Heart right ventricle (tissue), 16 donors: ENCODE measurements around the gene KIF2C. TPM values are rescaled to one million over a fixed set of nuclear protein-coding genes. Genes with fewer than 3 reads are reported as not detected.

Experiments
- ATAC-seq, 8 donors: fragments of 200-7000 bp; cut with Tn5 transposase; one replicate each; pipeline ENCODE4 v1.9.1; 2020; ENCODE audit warnings: mild to moderate bottlenecking in 8 of 8, moderate library complexity in 8 of 8, moderate number of reproducible peaks in 1 of 8
- DNase-seq, 2 donors: peaks; one replicate each; pipeline ENCODE4 v3.0.0-alpha.2; 2020
- H3K27ac ChIP-seq, 10 donors: fragments of 200-600 bp; sonication (generic) in 2 of 10; one replicate each; pipeline versions ENCODE4 v1.5.0 to v1.8.0; 2020 to 2022; ENCODE audit warnings: mild to moderate bottlenecking in 3 of 10
- H3K27me3 ChIP-seq, 7 donors: fragments of 200-600 bp; one replicate each; pipeline ENCODE4 v1.8.0; 2021 to 2022; ENCODE audit warnings: mild to moderate bottlenecking in 2 of 7
- H3K36me3 ChIP-seq, 9 donors: fragments of 200-600 bp; sonication (generic) in 1 of 9; one replicate each; pipeline versions ENCODE4 v1.5.0 to v1.8.0; 2020 to 2022; ENCODE audit warnings: mild to moderate bottlenecking in 2 of 9
- H3K4me1 ChIP-seq, 9 donors: fragments of 200-600 bp; sonication (generic) in 1 of 9; one replicate each; pipeline versions ENCODE4 v1.5.0 to v1.8.0; 2020 to 2022; ENCODE audit warnings: mild to moderate bottlenecking in 4 of 9
- H3K4me3 ChIP-seq, 10 donors: fragments of 200-600 bp; sonication (generic) in 2 of 10; one replicate each; pipeline versions ENCODE4 v1.5.0 to v1.8.0; 2020 to 2022; ENCODE audit warnings: mild to moderate bottlenecking in 7 of 10, moderate library complexity in 2 of 10
- H3K9me3 ChIP-seq, 11 donors: fragments of 200-600 bp in 10 of 11; sonication (generic) in 2 of 11; one replicate each; pipeline versions ENCODE4 v1.5.0 to v1.8.0; 2013 to 2022; ENCODE audit warnings: mild to moderate bottlenecking in 2 of 11, control low read depth in 1 of 11, moderate library complexity in 1 of 11
- CTCF ChIP-seq, 9 donors: fragments of 200-600 bp; sonication (generic) in 2 of 9; IDR thresholded peaks; one replicate each; pipeline versions ENCODE4 v1.5.0 to v1.8.0; 2021 to 2022; ENCODE audit warnings: antibody characterized with exemption in 9 of 9, mild to moderate bottlenecking in 5 of 9, moderate library complexity in 1 of 9
- WGBS, 2 donors: extraction: QIAGEN DNeasy Blood & Tissue Kit; methylation state at CpG; one replicate each; pipeline ENCODE4 v1.1.7; 2013; ENCODE audit warnings: inconsistent platforms in 1 of 2; 5-methylcytosine and 5-hydroxymethylcytosine counted together
- intact Hi-C, 10 donors: fragments of 100-400 bp; cut with DNase I; formaldehyde crosslinking; loops; one replicate each; pipeline versions ENCODE4 v1.11.1 to v1.14.2; 2022
- polyA plus RNA-seq, 2 donors: library from polyadenylated mRNA; stranded (reverse); fragments of 200-250 nt; gene quantifications; one replicate each; pipeline ENCODE4 v1.2.3, GENCODE V29; 2013
- total RNA-seq, 10 donors: library from RNA; stranded (reverse); fragmentation: NEBNext Ultra II Directional in 3 of 10; extraction: Animal tissue kit (Norgen Biotek cat#: 25700) in 3 of 10; gene quantifications; one replicate each; pipeline versions ENCODE4 v1.2.1 to v1.2.4, GENCODE V29; 2021 to 2023
- donor health status: Arrhythmogenic right ventricular cardiomyopathy.
- donor health status: ischemic (EF 13 %, LVEDD 7.1; RV severe dilation, severe dysfunction).
- donor health status: healthy with polysubstance abuse.
- donor health status: DM: no; HTN: yes; CAD: no.
- donor health status: DM: no; HTN: no; CAD: no.
- donor health status: ischemic (EF 25% LVEDD 6.9; RV normal size, moderate dysfunction).
- donor health status: ischemic (EF 25% LVEDD 5.7; RV mildly dilated, moderate dysfunction).
- donor health status: healthy.
- donor health status: DM: yes; HTN: yes; CAD: no.
- donor health status: Ischemic cardiomyopathy.
- donor health status: ischemic (EF 35%, LVEDD 5.7; RV mildly dilated, moderate dysfunction).
- donor health status: nonischemic (EF 11% LVEDD 7.7; RV severe dilation, severe dysfunction).
- donor health status: DM: yes; HTN: yes; CAD: no.
- donor health status: PGD.
- donor health status: ischemic (EF 29% LVEDD 5.4; RV normal size, mild dysfunction).
- donor health status: nonischemic (EF 23%, LVEDD 6.1; RV moderate dilation, normal function).

KIF2C gene
- total and polyA plus RNA-seq, 12 donors = 0.22 to 3.7 (median 1.2) TPM

- H3K4me1 ChIP-seq = peaks cover 2 to 48% (median 34%) of the 10 kb centered on the region in 9 donors
- 94 to 96% methylated on average over 6 of the region's 6 CpGs for WGBS, 2 donors
- intact Hi-C loops = loop anchor here in 2 of 10 donors (5.0 kb wide), 2 partner anchors 42 to 233 kb away; partner anchors contain the start of genes HECTD3 (in 1 of the 2), KIF2C (in 1 of the 2) and UROD (in 1 of the 2)
- DNase-seq (no peak), ATAC-seq (no peak)
- no peak overlapping the region for H3K27ac ChIP-seq
- TF ChIP-seq CTCF (IDR thresholded peaks at IDR 0.05) = no peak
- no peak overlapping the region for H3K4me3 ChIP-seq
- no peaks in the 10 kb centered on the region for H3K9me3 ChIP-seq
- H3K27me3 ChIP-seq = no peaks in the 10 kb centered on the region
- peaks cover 0 to 59% (median 24%) of the 10 kb centered on the region in 9 donors for H3K36me3 ChIP-seq
These were observed 39.3 kb downstream of the KIF2C start for GRCh38 chr1:44778705-44779576.

GRCh38 chr1:44780583-44781121 is 41.0 kb downstream of the KIF2C start:
- H3K27ac ChIP-seq = no peak overlapping the region
- no peak for DNase-seq
- peaks cover 2 to 55% (median 43%) of the 10 kb centered on the region in 9 donors for H3K4me1 ChIP-seq
- no peak for ATAC-seq
- WGBS, 2 donors = 94 to 95% methylated on average over 14 of the region's 14 CpGs
- no peaks in the 10 kb centered on the region for H3K9me3 ChIP-seq
- TF ChIP-seq CTCF (IDR thresholded peaks at IDR 0.05) = no peak
- H3K4me3 ChIP-seq = no peak overlapping the region
- intact Hi-C loops = loop anchor here in 6 of 10 donors (10.0 kb wide), 3 partner anchors 54 to 524 kb away; no protein-coding TSS in a partner anchor
- peaks cover 0 to 59% (median 24%) of the 10 kb centered on the region in 9 donors for H3K36me3 ChIP-seq
- peaks cover 0 to 7% (median 0%) of the 10 kb centered on the region in 7 donors for H3K27me3 ChIP-seq

- peak overlapping the region in 5 of 10 donors; percentile 35 to 63 (median 39) for H3K27ac ChIP-seq
- WGBS, 2 donors = 43 to 51% methylated on average over 8 of the region's 8 CpGs
- intact Hi-C loops = loop anchor here in 6 of 10 donors (10.0 kb wide), 3 partner anchors 51 to 521 kb away; no protein-coding TSS in a partner anchor
These were observed 44.1 kb downstream of the KIF2C start for GRCh38 chr1:44783697-44784093.

More at GRCh38 chr1:44783697-44784093, 44.1 kb downstream of the KIF2C start:
- Histone ChIP-seq H3K4me3 (peak overlapping the region; percentile 12 to 61 (median 58)), H3K4me1 (peaks cover 0 to 39% (median 29%) of the 10 kb centered on the region in 9 donors), H3K27me3 (peaks cover 0 to 7% (median 0%) of the 10 kb centered on the region in 7 donors), H3K9me3 (no peaks in the 10 kb centered on the region), H3K36me3 (peaks cover 0 to 36% (median 8%) of the 10 kb centered on the region in 9 donors)
- DNase-seq (no peak), ATAC-seq (no peak)
- no peak for TF ChIP-seq CTCF (IDR thresholded peaks at IDR 0.05)
